SH-SY5Y (cell line): ENCODE data around the gene PLB1.

Source experiments
- GATA2 ChIP-seq: IDR thresholded peaks from 2 replicates; pipeline ENCODE4 v1.6.1; 2011; ENCODE audit warnings: mild to moderate bottlenecking, low read depth, low read length
- GATA3 ChIP-seq: IDR thresholded peaks from 2 replicates; pipeline ENCODE4 v1.6.1; 2011; ENCODE audit warnings: low read depth, mild to moderate bottlenecking, low read length, moderate library complexity

- TF ChIP-seq GATA3 (no peak), GATA2 (no peak)
Measured at GRCh38 chr2:28654663-28655320, 158.9 kb downstream of the PLB1 start.
